IMR-90 (cell line): ENCODE results near the gene LAMA5. TPM values are rescaled to one million over a fixed set of nuclear protein-coding genes. Genes with fewer than 3 reads are reported as not detected.

Experiments used
- ATAC-seq: fragments of 200-7000 bp; cut with Tn5 transposase; 2 replicates; pipeline ENCODE4 v1.9.1; 2020; ENCODE audit warnings: low read depth, mild to moderate bottlenecking, moderate library complexity
- BruUV-seq: library from RNA; stranded (reverse); fragments of 400-500 nt; replicated peaks from 2 replicates; lab custom pipeline; 2021; lab: Mats Ljungman, UMichigan
- CTCF ChIA-PET: fragments of 300-600 bp; formaldehyde crosslinking; extraction: SDS; loops from one replicate; lab custom pipeline; 2021; ENCODE audit warnings: antibody characterized with exemption; lab: Yijun Ruan, JAX
- POLR2A ChIA-PET: fragments of 300-600 bp; sonication (Branson Sonifier 250); formaldehyde crosslinking; loops from one replicate; lab custom pipeline; 2022; ENCODE audit warnings: antibody characterized with exemption; ENCODE audit not compliant: unreplicated experiment; lab: Charles Lee
- DNase-seq: peaks from one replicate; pipeline ENCODE4 v3.0.0; 2013
- H2AFZ ChIP-seq: replicated peaks from 2 replicates; pipeline ENCODE3; 2013; ENCODE audit warnings: low read length, mild to moderate bottlenecking; ENCODE audit not compliant: poor library complexity
- H2AK5ac ChIP-seq: 2 replicates; pipeline ENCODE4 v1.6.1; 2013; ENCODE audit warnings: low read depth, low read length, inconsistent platforms
- H2AK9ac ChIP-seq: replicated peaks from 2 replicates; pipeline ENCODE3; 2013; ENCODE audit warnings: mild to moderate bottlenecking, low read depth, low read length, moderate library complexity; ENCODE audit not compliant: poor library complexity
- H2BK120ac ChIP-seq: 2 replicates; pipeline ENCODE4 v1.6.1; 2013; ENCODE audit warnings: low read depth, low read length, inconsistent platforms
- H2BK15ac ChIP-seq: 3 replicates; pipeline ENCODE4 v1.6.1; 2013; ENCODE audit warnings: low read depth, low read length, inconsistent platforms
- H2BK20ac ChIP-seq: 2 replicates; pipeline ENCODE4 v1.6.1; 2013; ENCODE audit warnings: low read depth, mild to moderate bottlenecking, inconsistent platforms, low read length, moderate library complexity
- H2BK5ac ChIP-seq: 2 replicates; pipeline ENCODE4 v1.6.1; 2013; ENCODE audit warnings: mild to moderate bottlenecking, low read depth, low read length, inconsistent platforms; ENCODE audit not compliant: poor library complexity, severe bottlenecking
- H3K14ac ChIP-seq: replicated peaks from 2 replicates; pipeline ENCODE4 v1.6.1; 2013; ENCODE audit warnings: low read depth, low read length, inconsistent platforms
- H3K18ac ChIP-seq: 2 replicates; pipeline ENCODE4 v1.6.1; 2013; ENCODE audit warnings: low read depth, low read length, control low read depth
- H3K23ac ChIP-seq: 2 replicates; pipeline ENCODE4 v1.6.1; 2013; ENCODE audit warnings: low read depth, low read length, inconsistent platforms
- H3K27ac ChIP-seq: 2 replicates; pipeline ENCODE4 v1.5.1; 2013; ENCODE audit warnings: mild to moderate bottlenecking, control low read depth, low read length; ENCODE audit not compliant: insufficient read depth
- H3K27me3 ChIP-seq: 2 replicates; pipeline ENCODE4 v1.6.1; 2013; ENCODE audit warnings: low read length; ENCODE audit not compliant: control insufficient read depth, insufficient read depth
- H3K36me3 ChIP-seq: 2 replicates; pipeline ENCODE4 v1.6.1; 2013; ENCODE audit warnings: low read length, mixed read lengths; ENCODE audit not compliant: control insufficient read depth, insufficient read depth
- H3K4ac ChIP-seq: 2 replicates; pipeline ENCODE4 v1.6.1; 2013; ENCODE audit warnings: low read depth, low read length, inconsistent platforms
- H3K4me1 ChIP-seq: 2 replicates; pipeline ENCODE4 v1.6.1; 2013; ENCODE audit warnings: low read length, mixed read lengths; ENCODE audit not compliant: control insufficient read depth, insufficient read depth
- H3K4me2 ChIP-seq: 2 replicates; pipeline ENCODE4 v1.6.1; 2013; ENCODE audit warnings: low read depth, mild to moderate bottlenecking, control low read depth, low read length, moderate library complexity
- H3K4me3 ChIP-seq: 2 replicates; pipeline ENCODE4 v1.5.1; 2013; ENCODE audit warnings: low read depth, mild to moderate bottlenecking, control low read depth, low read length, moderate library complexity; ENCODE audit not compliant: insufficient read depth
- H3K56ac ChIP-seq: 2 replicates; pipeline ENCODE4 v1.6.1; 2013; ENCODE audit warnings: low read length, inconsistent platforms; ENCODE audit not compliant: insufficient read depth; ENCODE audit errors: extremely low read depth
- H3K79me1 ChIP-seq, 2 experiments: 2 replicates each; pipeline ENCODE4 v1.6.1; 2013; ENCODE audit warnings: low read length in 2 of 2, inconsistent platforms in 1 of 2, low read depth in 1 of 2
- H3K9ac ChIP-seq: 2 replicates; pipeline ENCODE4 v1.6.1; 2013; ENCODE audit warnings: low read depth, low read length, control low read depth
- H3K9me1 ChIP-seq: 2 replicates; pipeline ENCODE4 v1.6.1; 2013; ENCODE audit warnings: low read length, inconsistent platforms; ENCODE audit not compliant: insufficient read depth
- H3K9me3 ChIP-seq: 2 replicates; pipeline ENCODE4 v1.6.1; 2013; ENCODE audit warnings: low read length; ENCODE audit not compliant: control insufficient read depth, insufficient read depth
- H4K20me1 ChIP-seq: 2 replicates; pipeline ENCODE4 v1.6.1; 2013; ENCODE audit warnings: low read length, inconsistent platforms; ENCODE audit not compliant: insufficient read depth
- H4K5ac ChIP-seq: 2 replicates; pipeline ENCODE4 v1.6.1; 2013; ENCODE audit warnings: mild to moderate bottlenecking, low read depth, low read length, control low read depth
- H4K8ac ChIP-seq, 2 experiments: 2 replicates each; pipeline ENCODE4 v1.6.1; 2013; ENCODE audit warnings: low read depth in 2 of 2, low read length in 2 of 2, control low read depth in 1 of 2, inconsistent platforms in 1 of 2
- H4K91ac ChIP-seq: 2 replicates; pipeline ENCODE4 v1.6.1; 2013; ENCODE audit warnings: low read depth, low read length, inconsistent platforms; ENCODE audit not compliant: insufficient read depth
- BHLHE40 ChIP-seq: fragments of 150-350 bp; IDR thresholded peaks from 2 replicates; pipeline ENCODE4 v1.6.1; 2016; ENCODE audit warnings: mild to moderate bottlenecking, low read depth, low read length
- CEBPB ChIP-seq: IDR thresholded peaks from 2 replicates; pipeline ENCODE4 v1.6.1; 2012; ENCODE audit warnings: low read depth, low read length, improper control_type of control experiment
- CHD1 ChIP-seq: IDR thresholded peaks from 2 replicates; pipeline ENCODE4 v1.6.1; 2012; ENCODE audit warnings: low read depth, low read length, improper control_type of control experiment
- FOS ChIP-seq: fragments of 150-350 bp; IDR thresholded peaks from 2 replicates; pipeline ENCODE4 v1.6.1; 2016; ENCODE audit warnings: low read depth, low read length
- MAFK ChIP-seq: IDR thresholded peaks from 2 replicates; pipeline ENCODE4 v1.6.1; 2012; ENCODE audit warnings: low read depth, low read length, improper control_type of control experiment
- MAZ ChIP-seq: IDR thresholded peaks from 2 replicates; pipeline ENCODE4 v1.6.1; 2012; ENCODE audit warnings: low read depth, mild to moderate bottlenecking, low read length, improper control_type of control experiment, moderate library complexity, borderline replicate concordance
- MXI1 ChIP-seq: IDR thresholded peaks from 2 replicates; pipeline ENCODE4 v1.6.1; 2012; ENCODE audit warnings: low read depth, mild to moderate bottlenecking, low read length, moderate library complexity, borderline replicate concordance
- NFE2L2 ChIP-seq: fragments of 150-350 bp; IDR thresholded peaks from 2 replicates; pipeline ENCODE4 v1.6.1; 2016; ENCODE audit warnings: low read depth, mild to moderate bottlenecking, low read length
- POLR2A ChIP-seq: IDR thresholded peaks from 2 replicates; pipeline ENCODE4 v1.6.1; 2012; ENCODE audit warnings: mild to moderate bottlenecking, low read depth, low read length
- RAD21 ChIP-seq: IDR thresholded peaks from 2 replicates; pipeline ENCODE4 v1.6.1; 2012; ENCODE audit warnings: low read length, improper control_type of control experiment
- RCOR1 ChIP-seq: IDR thresholded peaks from 2 replicates; pipeline ENCODE4 v1.6.1; 2012; ENCODE audit warnings: mild to moderate bottlenecking, low read length, improper control_type of control experiment; ENCODE audit not compliant: insufficient replicate concordance
- RFX5 ChIP-seq: IDR thresholded peaks from 2 replicates; pipeline ENCODE4 v1.8.0; 2012; ENCODE audit warnings: low read depth, mild to moderate bottlenecking, low read length, moderate library complexity
- SMC3 ChIP-seq: fragments of 150-350 bp; IDR thresholded peaks from 2 replicates; pipeline ENCODE4 v1.6.1; 2016; ENCODE audit warnings: low read depth, mild to moderate bottlenecking, antibody characterized with exemption, low read length, moderate library complexity
- WGBS, 2 experiments: methylation state at CpG; one replicate each; pipeline versions ENCODE4 v1.1.5 to v1.1.7; 2013; ENCODE audit warnings: missing lambda C conversion rate in 2 of 2; ENCODE audit not compliant: insufficient read length in 1 of 2; ENCODE audit errors: extremely low coverage in 2 of 2; 5-methylcytosine and 5-hydroxymethylcytosine counted together
- dilution Hi-C: fragments of 300-500 bp; cut with HindIII; formaldehyde crosslinking; loops from one replicate; pipeline ENCODE4 v1.14.3; 2018; ENCODE audit warnings: low sequenced_read_pairs; ENCODE audit not compliant: unreplicated experiment
- in situ Hi-C: fragments of 300-500 bp; cut with MboI; formaldehyde crosslinking; loops from 3 replicates; pipeline ENCODE4 v1.14.3; 2019; ENCODE audit warnings: low sequenced_read_pairs, inconsistent platforms, mixed read lengths
- intact Hi-C: fragments of 100-400 bp; cut with micrococcal nuclease; formaldehyde crosslinking; loops from 2 replicates; pipeline ENCODE4 v1.10.0; 2022
- polyA plus RNA-seq, 3 experiments: library from polyadenylated mRNA; depleted of rRNA; stranded (reverse); fragments of >200 nt; gene quantifications; 2 replicates each; pipeline ENCODE4 v1.2.3, GENCODE V29; 2012; ENCODE audit warnings: low replicate concordance in 1 of 3
- total RNA-seq: library from RNA; depleted of rRNA; stranded (reverse); fragments of >200 nt; gene quantifications from 2 replicates; pipeline ENCODE4 v1.2.3, GENCODE V29; 2012
- TF ChIP-seq, protein P1 (sequence below): fragments of 150-350 bp; IDR thresholded peaks from 2 replicates; pipeline ENCODE4 v1.6.1; 2017; ENCODE audit warnings: mild to moderate bottlenecking, antibody characterized with exemption, low read length, low read depth
- TF ChIP-seq, protein P2 (sequence below): fragments of 150-350 bp; IDR thresholded peaks from 2 replicates; pipeline ENCODE4 v1.6.1; 2016; ENCODE audit warnings: low read depth, mild to moderate bottlenecking, low read length, moderate library complexity, borderline replicate concordance
- TF ChIP-seq, protein P3 (sequence below): conservative IDR thresholded peaks from 2 replicates; pipeline ENCODE4 v1.5.1; 2012; ENCODE audit warnings: mild to moderate bottlenecking, low read depth, low read length, improper control_type of control experiment

Gene LAMA5
- total and polyA plus RNA-seq, 2 of the 4 experiments (the other 2 are of a cell fraction), result 0.90 to 7.3 TPM

DNA sequence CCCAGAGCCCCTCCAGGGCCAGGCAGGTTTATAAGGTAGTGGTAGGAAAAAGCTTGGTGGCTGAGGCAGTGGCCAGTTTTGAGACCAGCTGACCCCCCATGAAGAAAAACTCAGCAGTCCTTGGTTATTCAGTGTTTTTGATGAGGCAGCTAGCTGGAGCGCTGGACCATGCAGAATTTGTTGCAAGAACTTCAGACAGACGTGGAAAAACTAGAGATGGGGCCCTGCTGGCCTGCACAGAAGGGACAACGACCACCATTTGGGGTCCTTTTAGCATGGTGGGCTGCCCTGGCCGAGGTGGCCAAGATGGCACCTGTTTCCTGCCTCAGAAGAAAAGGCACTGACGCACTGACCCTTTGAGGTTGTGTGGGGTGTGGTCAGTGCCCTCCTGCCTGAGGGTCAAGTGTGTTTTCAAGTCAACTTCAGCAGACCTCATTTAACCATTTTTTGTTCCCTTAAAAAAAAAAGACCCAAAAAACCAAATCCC is 22.5 kb upstream of the LAMA5 start:
- dilution Hi-C loops, result loop anchor here (25.0 kb wide), 1 partner anchor 102 kb away; no protein-coding TSS in a partner anchor
- no peak for DNase-seq
- H2BK120ac ChIP-seq, result no peak overlapping the region
- peaks cover 5% of the 10 kb centered on the region for H3K4me1 ChIP-seq
- no peak overlapping the region for H2AK5ac ChIP-seq
- no peak overlapping the region for H3K23ac ChIP-seq
- in situ Hi-C loops, result loop anchor here (25.0 kb wide), 1 partner anchor 377 kb away; no protein-coding TSS in a partner anchor
- peaks cover 47% of the 10 kb centered on the region for H3K36me3 ChIP-seq
- H3K4me2 ChIP-seq, result no peak overlapping the region
- peaks cover 44% of the 10 kb centered on the region for H4K20me1 ChIP-seq
- H2BK15ac ChIP-seq, result no peak overlapping the region
- ChIA-PET CTCF (no interaction called here), POLR2A (no interaction called here)
- no peak for ATAC-seq
- TF ChIP-seq NFE2L2 (no peak), CHD1 (no peak), MAFK (no peak), MAZ (no peak), RCOR1 (no peak), POLR2A (no peak), MXI1 (no peak), CEBPB (no peak), RAD21 (no peak), SMC3 (no peak), BHLHE40 (no peak), RFX5 (no peak), FOS (no peak)
- TF ChIP-seq, protein P1, sequence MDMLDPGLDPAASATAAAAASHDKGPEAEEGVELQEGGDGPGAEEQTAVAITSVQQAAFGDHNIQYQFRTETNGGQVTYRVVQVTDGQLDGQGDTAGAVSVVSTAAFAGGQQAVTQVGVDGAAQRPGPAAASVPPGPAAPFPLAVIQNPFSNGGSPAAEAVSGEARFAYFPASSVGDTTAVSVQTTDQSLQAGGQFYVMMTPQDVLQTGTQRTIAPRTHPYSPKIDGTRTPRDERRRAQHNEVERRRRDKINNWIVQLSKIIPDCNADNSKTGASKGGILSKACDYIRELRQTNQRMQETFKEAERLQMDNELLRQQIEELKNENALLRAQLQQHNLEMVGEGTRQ, result no peak
- TF ChIP-seq, protein P2, sequence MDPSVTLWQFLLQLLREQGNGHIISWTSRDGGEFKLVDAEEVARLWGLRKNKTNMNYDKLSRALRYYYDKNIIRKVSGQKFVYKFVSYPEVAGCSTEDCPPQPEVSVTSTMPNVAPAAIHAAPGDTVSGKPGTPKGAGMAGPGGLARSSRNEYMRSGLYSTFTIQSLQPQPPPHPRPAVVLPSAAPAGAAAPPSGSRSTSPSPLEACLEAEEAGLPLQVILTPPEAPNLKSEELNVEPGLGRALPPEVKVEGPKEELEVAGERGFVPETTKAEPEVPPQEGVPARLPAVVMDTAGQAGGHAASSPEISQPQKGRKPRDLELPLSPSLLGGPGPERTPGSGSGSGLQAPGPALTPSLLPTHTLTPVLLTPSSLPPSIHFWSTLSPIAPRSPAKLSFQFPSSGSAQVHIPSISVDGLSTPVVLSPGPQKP, result no peak
- TF ChIP-seq, protein P3, sequence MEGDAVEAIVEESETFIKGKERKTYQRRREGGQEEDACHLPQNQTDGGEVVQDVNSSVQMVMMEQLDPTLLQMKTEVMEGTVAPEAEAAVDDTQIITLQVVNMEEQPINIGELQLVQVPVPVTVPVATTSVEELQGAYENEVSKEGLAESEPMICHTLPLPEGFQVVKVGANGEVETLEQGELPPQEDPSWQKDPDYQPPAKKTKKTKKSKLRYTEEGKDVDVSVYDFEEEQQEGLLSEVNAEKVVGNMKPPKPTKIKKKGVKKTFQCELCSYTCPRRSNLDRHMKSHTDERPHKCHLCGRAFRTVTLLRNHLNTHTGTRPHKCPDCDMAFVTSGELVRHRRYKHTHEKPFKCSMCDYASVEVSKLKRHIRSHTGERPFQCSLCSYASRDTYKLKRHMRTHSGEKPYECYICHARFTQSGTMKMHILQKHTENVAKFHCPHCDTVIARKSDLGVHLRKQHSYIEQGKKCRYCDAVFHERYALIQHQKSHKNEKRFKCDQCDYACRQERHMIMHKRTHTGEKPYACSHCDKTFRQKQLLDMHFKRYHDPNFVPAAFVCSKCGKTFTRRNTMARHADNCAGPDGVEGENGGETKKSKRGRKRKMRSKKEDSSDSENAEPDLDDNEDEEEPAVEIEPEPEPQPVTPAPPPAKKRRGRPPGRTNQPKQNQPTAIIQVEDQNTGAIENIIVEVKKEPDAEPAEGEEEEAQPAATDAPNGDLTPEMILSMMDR, result no peak
- 0 out of 2 replicates have a peak, but pooled peaks cover 4% of the 10 kb centered on the region for H3K9me1 ChIP-seq
- H4K8ac ChIP-seq, result no peak overlapping the region
- WGBS, 2 experiments, result 100% methylated on average over 2 of the region's 5 CpGs; no CpG with 5 or more reads in 1 of the 2 experiments
- H3K14ac ChIP-seq, result no peak overlapping the region
- no peaks in the 10 kb centered on the region for H3K27me3 ChIP-seq
- no peak overlapping the region for H3K4ac ChIP-seq
- BruUV-seq, result no TSS peak
- H3K9me3 ChIP-seq, result no peaks in the 10 kb centered on the region
- peaks cover 26 to 46% of the 10 kb centered on the region in 2 experiments for H3K79me1 ChIP-seq
- intact Hi-C loops, result loop anchor here (10.0 kb wide), 1 partner anchor 375 kb away; no protein-coding TSS in a partner anchor
- no peak overlapping the region for H2AFZ ChIP-seq
- no peak overlapping the region for H2BK20ac ChIP-seq
- no peak overlapping the region for H3K9ac ChIP-seq
- H4K5ac ChIP-seq, result no peak overlapping the region
- no peak overlapping the region for H3K18ac ChIP-seq
- H2BK5ac ChIP-seq, result no peak overlapping the region
- no peak overlapping the region for H3K56ac ChIP-seq
- H3K27ac ChIP-seq, result no peak overlapping the region
- H4K91ac ChIP-seq, result no peak overlapping the region
- H3K4me3 ChIP-seq, result no peak overlapping the region
- peak overlapping the region; percentile 14 for H2AK9ac ChIP-seq
